ENCODE data around the gene DHRSX.

DHRSX gene

DNA sequence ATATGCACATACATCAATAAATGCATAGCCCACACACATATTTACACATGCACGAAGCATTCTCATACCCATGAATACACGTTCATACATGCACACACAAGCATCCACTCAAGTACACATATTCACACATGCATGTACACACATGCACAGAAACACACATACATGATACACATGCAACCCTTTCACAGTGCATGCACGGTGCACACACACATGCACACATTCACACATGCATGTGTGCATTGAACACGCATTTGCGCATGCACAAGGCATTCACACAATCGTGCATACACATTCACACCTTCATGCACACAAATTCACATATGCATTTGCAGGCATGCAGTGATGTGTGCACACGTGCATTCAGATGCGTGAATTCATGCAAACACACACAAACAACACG is 324.5 kb downstream of the DHRSX start:
- Histone ChIP-seq H3K27ac (ENCODE audit: low read length) (no peak overlapping the region), H3K4me1 (ENCODE audit: control insufficient read depth in 1 of 2, insufficient read depth in 2 of 2, low read length in 2 of 2) (no peaks in the 10 kb centered on the region), H3K9me3 (ENCODE audit: control insufficient read depth in 1 of 2, low read length in 2 of 2) (peaks cover 0 to 2% of the 10 kb centered on the region in 2 donors), H3K36me3 (ENCODE audit: control insufficient read depth in 1 of 2, insufficient read depth in 2 of 2, low read length in 2 of 2) (no peaks in the 10 kb centered on the region), H3K27me3 (ENCODE audit: low read depth, low read length) (no peaks in the 10 kb centered on the region), H3K4me3 (ENCODE audit: low read depth in 1 of 2, low read length in 2 of 2) (no peak overlapping the region)

DNA sequence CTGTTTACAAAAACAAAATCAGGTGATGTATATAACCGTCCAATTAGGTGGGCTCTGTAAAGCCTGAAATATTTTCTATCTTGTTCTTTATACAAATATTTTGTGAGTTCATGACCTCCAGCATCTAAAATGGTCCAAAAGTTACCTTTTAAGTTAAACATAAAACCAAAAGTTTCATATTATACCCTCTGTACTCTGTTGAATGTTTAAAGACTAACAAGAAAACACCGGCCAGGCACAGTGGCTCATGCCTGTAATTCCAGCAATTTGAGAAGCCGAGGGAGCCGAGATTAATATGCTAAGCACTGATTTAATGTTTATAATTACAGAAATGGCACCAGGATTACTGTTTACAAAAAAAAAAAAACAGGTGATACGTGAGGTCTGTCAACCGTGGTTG is 328.4 kb downstream of the DHRSX start:
- Histone ChIP-seq H3K4me1 (ENCODE audit: control insufficient read depth in 1 of 2, insufficient read depth in 2 of 2, low read length in 2 of 2) (no peaks in the 10 kb centered on the region), H3K27ac (ENCODE audit: low read length) (no peak overlapping the region), H3K27me3 (ENCODE audit: low read depth, low read length) (no peaks in the 10 kb centered on the region), H3K36me3 (ENCODE audit: control insufficient read depth in 1 of 2, insufficient read depth in 2 of 2, low read length in 2 of 2) (no peaks in the 10 kb centered on the region), H3K4me3 (ENCODE audit: low read depth in 1 of 2, low read length in 2 of 2) (no peak overlapping the region), H3K9me3 (ENCODE audit: control insufficient read depth in 1 of 2, low read length in 2 of 2) (peaks cover 0 to 7% of the 10 kb centered on the region in 2 donors)
